H1 (cell line): Measurements from ENCODE around the gene FABP7. TPM values are rescaled to one million over a fixed set of nuclear protein-coding genes. Genes with fewer than 3 reads are reported as not detected.

Source experiments
- TAF7 ChIP-seq: optimal IDR thresholded peaks from 2 replicates; pipeline ENCODE3; 2011; ENCODE audit warnings: low read depth, mild to moderate bottlenecking, inconsistent platforms, low read length, moderate library complexity, borderline replicate concordance
- TBP ChIP-seq: IDR thresholded peaks from 2 replicates; pipeline ENCODE4 v1.6.1; 2011; ENCODE audit warnings: low read depth, low read length, improper control_type of control experiment
- ZNF274 ChIP-seq: IDR thresholded peaks from 2 replicates; pipeline ENCODE4 v1.7.0; 2012; ENCODE audit warnings: low read length, borderline replicate concordance; ENCODE audit errors: extremely low read depth
- polyA plus RNA-seq, 7 experiments: library from polyadenylated mRNA; depleted of rRNA in 3 of 7; stranded (reverse) in 5 of 7; unstranded in 2 of 7; fragments of >200 nt in 5 of 7; fragments of 200-250 nt in 2 of 7; gene quantifications; 1 replicate in 5 of 7; 2 replicates in 1 of 7; 4 replicates in 1 of 7; pipeline versions ENCODE4 v1.2.1 to v1.2.3, GENCODE V29; 2011 to 2013; ENCODE audit warnings: missing spikeins in 2 of 7, mixed read lengths in 2 of 7
- total RNA-seq: library from RNA; stranded (reverse); fragmentation: NEBNext Ultra II Directional; extraction: Animal tissue kit (Norgen Biotek cat#: 25700); gene quantifications from 2 replicates; pipeline ENCODE4 v1.2.1, GENCODE V29; 2021

FABP7 gene
- total and polyA plus RNA-seq, 2 of the 8 experiments (the other 6 are each of a cell fraction or from before 2014, with no cell fraction given) = 10.6 to 13.1 TPM

GRCh38 chr6:122801397-122801796, 21.9 kb downstream of the FABP7 start (continued):
- TF ChIP-seq TAF7 = no peak
- no peak for TF ChIP-seq TBP
- no peak for TF ChIP-seq ZNF274
